ENCODE measurements around the gene TMEM221.

The TMEM221 gene

DNA sequence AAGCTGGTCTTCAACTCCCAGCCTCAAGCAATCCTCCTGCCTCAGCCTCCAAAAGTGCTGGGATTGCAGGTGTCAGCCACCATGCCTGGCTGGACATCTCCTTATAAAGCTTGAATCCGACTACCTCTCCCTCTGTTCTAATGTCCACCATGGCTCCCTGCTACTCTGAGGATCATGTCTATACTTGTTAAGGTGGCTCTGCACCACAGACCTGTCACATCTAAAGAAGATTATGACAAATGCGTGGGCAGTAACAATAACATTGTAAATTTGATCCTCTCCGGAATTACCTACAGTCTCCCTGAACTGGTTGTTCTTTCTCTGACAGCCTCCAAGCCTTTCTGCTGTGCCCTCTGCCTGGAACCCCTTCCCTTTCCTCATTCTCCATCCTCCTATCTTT, 10.5 kb upstream of the TMEM221 start:
- TF ChIP-seq, protein P1, sequence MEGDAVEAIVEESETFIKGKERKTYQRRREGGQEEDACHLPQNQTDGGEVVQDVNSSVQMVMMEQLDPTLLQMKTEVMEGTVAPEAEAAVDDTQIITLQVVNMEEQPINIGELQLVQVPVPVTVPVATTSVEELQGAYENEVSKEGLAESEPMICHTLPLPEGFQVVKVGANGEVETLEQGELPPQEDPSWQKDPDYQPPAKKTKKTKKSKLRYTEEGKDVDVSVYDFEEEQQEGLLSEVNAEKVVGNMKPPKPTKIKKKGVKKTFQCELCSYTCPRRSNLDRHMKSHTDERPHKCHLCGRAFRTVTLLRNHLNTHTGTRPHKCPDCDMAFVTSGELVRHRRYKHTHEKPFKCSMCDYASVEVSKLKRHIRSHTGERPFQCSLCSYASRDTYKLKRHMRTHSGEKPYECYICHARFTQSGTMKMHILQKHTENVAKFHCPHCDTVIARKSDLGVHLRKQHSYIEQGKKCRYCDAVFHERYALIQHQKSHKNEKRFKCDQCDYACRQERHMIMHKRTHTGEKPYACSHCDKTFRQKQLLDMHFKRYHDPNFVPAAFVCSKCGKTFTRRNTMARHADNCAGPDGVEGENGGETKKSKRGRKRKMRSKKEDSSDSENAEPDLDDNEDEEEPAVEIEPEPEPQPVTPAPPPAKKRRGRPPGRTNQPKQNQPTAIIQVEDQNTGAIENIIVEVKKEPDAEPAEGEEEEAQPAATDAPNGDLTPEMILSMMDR (IDR thresholded peaks at IDR 0.05) = no peak
- no peak for DNase-seq
- Mint-ChIP-seq H3K27ac (no peak overlapping the region), H3K4me1 (peaks cover 11% of the 10 kb centered on the region), H3K36me3 (ENCODE audit: low read depth) (no peaks in the 10 kb centered on the region), H3K9me3 (no peaks in the 10 kb centered on the region), H3K4me3 (no peak overlapping the region), H3K27me3 (ENCODE audit: low read depth, poor library complexity) (peaks cover 78% of the 10 kb centered on the region)

DNA sequence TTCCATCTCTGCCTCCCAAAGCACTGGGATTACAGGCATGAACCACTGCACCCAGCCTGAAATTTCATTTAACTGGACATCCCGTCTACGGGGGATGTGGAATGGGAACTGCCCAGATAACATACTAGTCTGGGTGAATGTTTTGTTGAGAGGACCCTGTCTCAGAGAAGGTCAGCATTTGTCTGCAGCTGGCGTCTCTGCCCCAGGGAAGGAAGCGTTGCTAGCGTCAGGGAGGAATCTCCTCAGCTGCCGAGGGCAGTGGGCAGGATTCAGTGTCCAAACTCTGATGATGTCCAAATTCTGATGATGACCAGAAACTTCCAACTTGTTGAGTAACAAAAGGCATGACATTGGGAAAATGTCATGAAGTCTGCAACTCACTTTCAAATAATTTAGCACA, 9.1 kb upstream of the TMEM221 start:
- no peaks in the 10 kb centered on the region for H3K36me3 Mint-ChIP-seq (ENCODE audit: low read depth)
- H3K27ac Mint-ChIP-seq = no peak overlapping the region
- H3K4me3 Mint-ChIP-seq = no peak overlapping the region

DNA sequence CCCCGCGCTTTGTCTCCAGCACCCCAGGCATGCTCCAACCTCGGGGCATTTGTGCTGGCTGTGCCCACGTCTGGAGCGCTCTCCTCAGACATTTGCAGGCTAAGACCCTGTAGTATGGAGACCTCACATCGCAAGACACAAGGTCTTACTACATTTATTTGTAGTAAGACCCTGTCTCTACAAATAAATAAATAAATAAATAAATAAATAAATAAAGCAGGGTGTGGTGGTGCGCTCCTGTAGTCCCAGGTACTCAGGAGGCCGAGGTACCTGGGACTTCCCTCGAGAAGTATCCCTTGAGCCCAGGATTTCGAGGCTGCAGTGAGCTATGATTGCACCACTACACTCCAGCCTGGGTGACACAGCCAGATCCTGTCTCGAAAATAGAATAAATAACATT, 7.7 kb upstream of the TMEM221 start:
- Mint-ChIP-seq H3K36me3 (ENCODE audit: low read depth) (no peaks in the 10 kb centered on the region), H3K27me3 (ENCODE audit: low read depth, poor library complexity) (peaks cover 92% of the 10 kb centered on the region), H3K4me1 (peaks cover 15% of the 10 kb centered on the region), H3K4me3 (no peak overlapping the region), H3K27ac (no peak overlapping the region), H3K9me3 (peaks cover 4% of the 10 kb centered on the region)
- no peak for DNase-seq
- TF ChIP-seq, protein P1 (IDR thresholded peaks at IDR 0.05) = no peak

More for the DNA sequence above, 9.1 kb upstream of the TMEM221 start:
- Mint-ChIP-seq H3K9me3 (peaks cover 4% of the 10 kb centered on the region), H3K4me1 (peaks cover 15% of the 10 kb centered on the region), H3K27me3 (ENCODE audit: low read depth, poor library complexity) (peaks cover 84% of the 10 kb centered on the region)
- TF ChIP-seq, protein P1 (IDR thresholded peaks at IDR 0.05) = no peak
- DNase-seq = no peak

DNA sequence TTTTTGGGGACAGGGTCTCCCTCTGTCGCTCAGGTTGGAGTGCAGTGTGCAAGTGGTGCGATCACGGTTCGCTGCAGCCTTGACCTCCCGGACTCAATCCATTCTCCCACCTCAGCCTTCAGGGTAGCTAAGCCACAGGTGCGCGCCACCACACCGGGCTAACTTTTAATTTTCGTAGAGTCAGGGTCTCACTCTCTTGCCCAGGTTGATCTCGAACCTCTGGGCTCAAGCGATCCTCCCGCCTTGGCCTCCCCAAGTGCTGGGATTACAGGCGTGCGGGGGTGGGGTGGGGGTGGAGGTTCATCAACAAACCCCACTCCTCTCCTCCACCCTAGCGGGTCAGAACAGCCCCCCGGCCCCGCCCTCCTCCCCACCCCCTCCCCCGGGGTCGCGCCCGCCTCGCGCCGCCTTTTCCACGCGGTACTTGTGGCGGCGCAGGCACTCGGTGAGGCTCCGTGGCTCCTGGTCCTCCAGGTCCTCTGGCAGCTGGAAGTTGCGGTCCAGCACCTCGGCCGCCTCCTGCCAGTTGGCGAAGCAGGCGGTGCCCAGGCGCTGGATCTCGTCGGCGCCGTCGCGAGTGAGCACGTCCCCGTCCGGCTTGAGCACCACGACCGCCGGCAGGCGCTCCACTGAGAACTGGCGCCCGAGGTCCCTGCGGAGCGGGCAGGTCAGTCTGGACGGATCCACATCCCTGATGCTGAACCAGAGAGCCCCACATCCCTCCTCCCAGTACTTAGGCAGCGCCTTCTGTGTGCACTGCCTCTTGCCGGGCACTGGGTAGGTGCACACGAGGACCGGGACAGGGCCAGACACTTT, 7.0 kb upstream of the TMEM221 start:
- H3K36me3 Mint-ChIP-seq (ENCODE audit: low read depth) = no peaks in the 10 kb centered on the region
- TF ChIP-seq, protein P1 (IDR thresholded peaks at IDR 0.05) = no peak
- H3K9me3 Mint-ChIP-seq = peaks cover 4% of the 10 kb centered on the region
- H3K27me3 Mint-ChIP-seq (ENCODE audit: low read depth, poor library complexity) = peaks cover 98% of the 10 kb centered on the region
- peak; percentile 37 for DNase-seq
- no peak overlapping the region for H3K4me3 Mint-ChIP-seq
- no peak overlapping the region for H3K27ac Mint-ChIP-seq
- H3K4me1 Mint-ChIP-seq = peaks cover 15% of the 10 kb centered on the region

DNA sequence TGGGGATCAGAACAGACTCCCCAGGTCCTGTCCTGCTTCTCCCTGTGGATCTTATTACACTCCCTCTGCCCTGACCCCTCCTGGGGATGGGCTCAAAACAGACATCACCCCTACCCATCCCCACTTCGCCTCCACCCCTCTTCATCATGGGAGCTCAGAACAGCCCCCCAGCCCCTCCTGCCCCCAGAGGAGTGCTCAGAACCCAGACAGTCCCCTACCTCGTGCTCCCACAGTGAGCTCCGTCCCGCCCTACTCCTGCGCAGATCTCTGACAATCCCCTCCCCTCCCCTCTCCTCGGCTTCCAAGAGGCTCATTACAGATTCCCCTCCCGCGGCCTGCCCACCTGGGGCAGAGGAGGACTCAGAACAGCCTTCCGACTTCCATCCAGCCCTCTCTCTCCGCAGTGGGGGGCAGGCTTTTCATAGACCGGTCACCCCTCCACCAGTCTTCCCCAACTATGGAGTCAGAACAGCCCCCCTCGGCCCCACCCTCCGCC, 6.2 kb upstream of the TMEM221 start:
- H3K27ac Mint-ChIP-seq = no peak overlapping the region
- peaks cover 15% of the 10 kb centered on the region for H3K4me1 Mint-ChIP-seq
- H3K36me3 Mint-ChIP-seq (ENCODE audit: low read depth) = no peaks in the 10 kb centered on the region
- DNase-seq = peak; percentile 25
- peaks cover 9% of the 10 kb centered on the region for H3K9me3 Mint-ChIP-seq
- TF ChIP-seq, protein P1 (IDR thresholded peaks at IDR 0.05) = no peak
- peaks cover 98% of the 10 kb centered on the region for H3K27me3 Mint-ChIP-seq (ENCODE audit: low read depth, poor library complexity)
- H3K4me3 Mint-ChIP-seq = peak overlapping the region; percentile 35

DNA sequence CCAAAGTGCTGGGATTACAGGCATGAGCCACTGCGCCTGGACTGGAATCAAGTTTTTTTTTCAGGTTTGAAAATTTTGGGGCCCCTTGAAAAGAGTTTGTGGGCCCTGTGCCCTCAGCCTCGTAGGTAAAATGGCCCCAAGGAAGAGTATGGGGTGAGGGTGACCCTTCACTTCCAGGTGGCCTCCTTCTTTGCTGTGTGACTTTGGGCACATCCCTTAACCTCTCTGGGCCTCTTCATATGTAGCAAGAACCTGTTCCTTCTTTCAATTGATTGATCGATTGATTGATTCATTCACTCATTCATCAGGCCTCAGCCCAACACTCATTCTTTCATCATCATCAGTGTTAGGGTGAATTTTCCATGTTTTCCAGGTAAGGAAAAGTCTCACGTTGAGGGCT, 3.4 kb upstream of the TMEM221 start:
- H3K4me1 Mint-ChIP-seq = peaks cover 16% of the 10 kb centered on the region
- H3K9me3 Mint-ChIP-seq = peaks cover 9% of the 10 kb centered on the region
- H3K27me3 Mint-ChIP-seq (ENCODE audit: low read depth, poor library complexity) = peaks cover 86% of the 10 kb centered on the region
- H3K36me3 Mint-ChIP-seq (ENCODE audit: low read depth) = no peaks in the 10 kb centered on the region
- H3K27ac Mint-ChIP-seq = no peak overlapping the region
- no peak for DNase-seq
- H3K4me3 Mint-ChIP-seq = no peak overlapping the region
- TF ChIP-seq, protein P1 (IDR thresholded peaks at IDR 0.05) = no peak

All from nephron progenitor cell (in vitro differentiated cells).